Stromal cell of bone marrow (primary cell): ENCODE data around the gene DENND2D.
A peak's percentile ranks its signal among the peaks of the same experiment; 100 is the strongest.

Experiments used
- DNase-seq: peaks from one replicate; pipeline ENCODE4 v3.0.0-alpha.2; 2012; ENCODE audit warnings: low read depth

Gene DENND2D

DNA sequence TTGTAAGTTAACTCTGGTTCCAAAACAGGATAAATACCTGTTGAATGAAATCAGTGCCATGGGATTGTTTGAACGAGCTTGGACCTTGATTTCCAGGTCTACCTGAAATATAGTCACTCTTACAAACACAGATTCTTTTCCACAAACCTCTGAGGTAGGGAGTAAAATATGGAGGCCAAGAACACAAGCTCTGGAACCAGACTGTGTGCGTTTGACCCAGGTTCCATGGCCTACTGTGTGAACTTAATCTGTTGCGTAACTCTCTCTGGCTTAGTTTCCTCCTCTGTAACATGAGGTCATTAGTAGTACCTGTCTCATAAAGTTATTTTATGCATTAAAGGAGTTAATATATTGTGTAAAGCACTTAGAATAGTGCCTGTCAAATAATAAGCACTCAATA is 25.1 kb downstream of the DENND2D start:
- DNase-seq: no peak

DNA sequence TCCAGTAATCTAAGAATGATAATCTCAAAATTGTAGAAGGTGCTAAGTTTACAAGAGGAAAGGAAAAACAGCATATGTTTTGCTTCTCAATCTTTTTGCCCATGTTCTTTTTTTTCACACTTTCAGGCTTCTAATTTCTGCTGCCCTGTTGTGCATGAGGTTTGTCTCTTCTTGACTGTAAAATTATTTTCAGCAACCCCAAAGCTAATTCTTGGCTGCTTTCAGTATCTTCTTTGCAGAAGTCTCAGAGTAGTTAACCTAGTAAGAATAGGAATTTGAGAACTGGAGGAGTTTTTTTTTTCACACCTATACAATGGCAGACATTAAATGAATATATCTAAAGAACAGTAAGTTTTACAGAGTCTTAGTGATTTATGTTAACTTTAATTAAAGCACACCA is 26.4 kb downstream of the DENND2D start:
- DNase-seq: no peak

DNA sequence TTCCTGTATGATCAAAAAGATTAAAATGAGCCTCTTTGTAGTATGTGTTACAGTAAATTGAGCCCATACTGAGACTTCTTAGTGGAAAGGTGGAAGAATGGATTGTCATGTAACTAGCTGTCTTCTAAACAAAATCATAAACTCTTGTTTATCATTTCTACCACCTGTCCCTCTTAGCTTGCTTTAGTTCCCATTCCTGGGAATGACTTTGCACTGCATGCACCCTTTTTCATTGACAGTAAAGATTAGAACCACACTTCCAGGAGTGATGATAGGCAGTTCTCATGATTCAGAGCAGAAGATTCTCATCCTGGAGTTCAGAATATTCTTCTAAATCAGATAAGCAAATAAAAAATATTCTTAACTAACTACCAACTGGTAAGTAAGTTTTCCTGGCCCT is 28.0 kb downstream of the DENND2D start:
- no peak for DNase-seq

DNA sequence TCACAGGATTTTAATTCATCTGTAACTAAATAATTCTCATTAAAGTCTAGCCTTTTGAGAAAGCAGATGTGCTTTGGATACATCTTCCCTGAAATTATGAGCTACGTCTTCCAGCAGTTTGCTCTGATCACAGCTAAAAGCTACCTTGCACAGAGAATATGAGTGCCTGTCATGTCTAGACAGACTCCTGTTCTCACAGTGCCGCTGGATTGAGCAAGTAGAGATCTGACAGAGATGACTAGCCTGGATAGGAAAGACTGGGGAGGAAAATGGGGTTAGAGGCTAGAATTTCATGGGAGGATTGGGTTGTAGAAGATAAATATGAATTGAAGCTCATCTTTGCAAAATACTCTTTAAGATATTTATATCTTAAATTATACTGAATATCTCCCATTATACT is 36.3 kb downstream of the DENND2D start:
- no peak for DNase-seq

DNA sequence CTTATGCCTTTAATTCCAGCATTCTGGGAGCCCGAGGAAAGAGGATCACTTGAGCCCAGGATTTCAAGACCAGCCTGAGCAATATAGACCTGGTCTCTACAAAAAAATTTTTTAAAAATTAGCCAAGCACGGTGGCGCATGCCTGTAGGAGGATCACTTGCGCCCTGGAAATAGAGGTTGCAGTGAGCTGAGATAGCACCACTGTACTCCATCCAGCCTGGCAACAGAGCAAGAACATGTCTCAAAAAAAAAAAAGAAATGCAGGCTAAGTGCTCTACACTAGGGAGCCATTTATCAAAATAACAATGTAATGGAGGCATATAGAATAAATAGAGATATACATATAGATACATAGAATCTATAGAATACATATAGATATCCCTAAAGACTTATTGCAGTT is 37.1 kb downstream of the DENND2D start:
- DNase-seq: no peak

GRCh38 chr1:111162488-111162880 is 38.0 kb downstream of the DENND2D start:
- DNase-seq: no peak

- no peak for DNase-seq
Measured at GRCh38 chr1:111161843-111162487, 38.5 kb downstream of the DENND2D start.

- no peak for DNase-seq
Measured at GRCh38 chr1:111157431-111157830, 43.0 kb downstream of the DENND2D start.

DNA sequence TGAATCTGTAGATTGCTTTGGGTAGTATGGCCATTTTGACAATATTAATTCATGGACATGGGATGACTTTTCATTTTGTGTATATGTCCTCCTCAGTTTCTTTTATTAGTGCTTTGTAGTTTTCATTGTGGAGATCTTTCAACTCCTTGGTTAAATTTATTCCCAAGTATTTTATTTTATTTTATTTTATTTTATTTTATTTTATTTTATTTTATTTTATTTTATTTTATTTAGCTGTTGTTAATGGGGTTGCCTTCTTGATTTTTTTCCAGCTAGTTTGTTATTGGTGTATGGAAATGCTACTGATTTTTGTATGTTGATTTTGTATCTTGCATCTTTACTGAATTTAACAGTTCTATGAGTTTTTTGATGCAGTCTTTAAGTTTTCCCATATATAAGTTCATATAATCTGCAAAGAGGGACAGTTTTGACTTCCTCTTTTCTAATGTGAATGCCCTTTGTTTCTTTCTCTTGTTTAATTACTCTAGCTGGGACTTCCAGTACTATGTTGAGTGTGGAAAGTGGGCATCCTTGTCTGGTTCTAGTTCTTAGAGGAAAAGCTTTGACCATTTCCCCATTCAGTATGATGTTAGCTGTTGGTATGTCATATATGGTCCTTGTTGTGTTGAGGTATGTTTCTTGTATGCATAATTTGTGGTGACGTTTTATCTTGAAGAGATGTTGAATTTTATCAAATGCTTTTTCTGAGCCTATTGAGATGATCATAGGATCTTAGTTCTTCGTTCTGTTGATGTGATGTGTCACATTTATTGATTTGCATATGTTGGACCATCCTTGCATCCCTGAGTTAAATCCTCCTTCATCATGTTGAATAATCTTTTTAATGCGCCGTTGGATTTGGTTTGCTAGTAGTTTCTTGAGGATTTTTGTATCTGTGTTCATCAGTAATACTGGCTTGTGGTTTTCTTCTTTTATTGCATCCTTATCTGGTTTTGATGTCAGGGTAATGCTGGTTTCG is 46.1 kb downstream of the DENND2D start:
- no peak for DNase-seq

- no peak for DNase-seq
Measured at GRCh38 chr1:111151838-111152237, 48.6 kb downstream of the DENND2D start.

DNA sequence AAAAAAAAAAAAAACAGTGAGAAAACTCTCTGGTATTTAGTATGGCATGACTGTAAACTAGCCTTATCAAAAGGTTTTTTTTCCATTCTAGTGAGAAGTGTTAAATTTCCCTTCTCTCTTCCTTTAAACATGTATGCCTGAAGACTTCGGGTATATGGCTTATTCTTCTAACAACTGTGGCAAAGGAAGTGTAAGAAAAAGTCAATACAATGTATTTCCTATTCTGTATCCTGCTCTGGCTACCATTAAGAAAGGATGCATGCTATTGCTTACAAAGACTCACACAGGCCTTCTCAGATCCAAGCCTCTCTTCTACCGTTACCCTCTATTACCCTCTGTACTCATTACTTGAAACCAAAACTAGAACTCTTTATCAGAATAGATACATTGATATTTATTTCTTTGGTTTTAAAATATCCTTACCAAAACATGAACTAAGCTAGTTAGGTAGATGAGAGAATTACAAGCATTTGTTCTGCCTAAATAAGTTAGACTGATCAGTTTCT is 52.0 kb downstream of the DENND2D start:
- DNase-seq: no peak

DNA sequence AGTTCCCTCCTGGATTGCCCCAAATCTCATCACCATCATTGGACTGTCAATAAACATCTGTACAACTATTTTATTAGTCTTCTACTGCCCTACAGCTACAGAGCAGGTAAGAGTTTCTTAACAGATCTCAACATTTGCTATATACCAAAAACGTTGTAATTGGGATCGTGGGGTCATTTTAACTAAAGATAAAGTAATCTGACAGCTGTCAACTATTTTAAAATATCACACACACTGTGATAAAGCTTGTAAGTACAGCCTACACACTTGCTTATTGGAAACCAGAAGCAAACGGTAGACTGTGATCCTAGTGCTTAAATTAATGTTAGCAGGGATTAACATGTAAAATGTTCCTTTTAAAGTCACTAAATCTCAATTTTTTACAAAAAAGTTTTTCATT is 52.5 kb downstream of the DENND2D start:
- DNase-seq: no peak

GRCh38 chr1:111145963-111146768 is 54.3 kb downstream of the DENND2D start:
- no peak for DNase-seq

DNA sequence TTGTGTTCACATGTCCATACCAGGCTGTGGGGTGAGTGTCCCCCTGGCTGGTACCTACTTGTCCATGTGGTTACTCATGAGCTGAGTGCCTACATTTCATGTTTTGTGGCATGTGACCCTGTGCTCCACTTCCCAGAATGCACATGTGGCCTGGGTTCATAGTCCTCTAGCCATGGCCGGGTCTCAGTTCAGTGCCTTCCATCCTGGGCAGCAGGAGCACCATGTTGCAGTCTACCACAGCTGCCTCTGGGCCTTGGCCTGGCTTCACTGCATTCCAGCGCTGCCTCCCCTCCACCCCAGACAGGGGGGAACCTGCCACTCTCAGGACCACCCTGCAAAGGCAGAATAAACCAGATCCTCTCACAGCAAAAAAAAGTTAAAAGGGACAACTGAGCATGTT is 54.9 kb downstream of the DENND2D start:
- no peak for DNase-seq

DNA sequence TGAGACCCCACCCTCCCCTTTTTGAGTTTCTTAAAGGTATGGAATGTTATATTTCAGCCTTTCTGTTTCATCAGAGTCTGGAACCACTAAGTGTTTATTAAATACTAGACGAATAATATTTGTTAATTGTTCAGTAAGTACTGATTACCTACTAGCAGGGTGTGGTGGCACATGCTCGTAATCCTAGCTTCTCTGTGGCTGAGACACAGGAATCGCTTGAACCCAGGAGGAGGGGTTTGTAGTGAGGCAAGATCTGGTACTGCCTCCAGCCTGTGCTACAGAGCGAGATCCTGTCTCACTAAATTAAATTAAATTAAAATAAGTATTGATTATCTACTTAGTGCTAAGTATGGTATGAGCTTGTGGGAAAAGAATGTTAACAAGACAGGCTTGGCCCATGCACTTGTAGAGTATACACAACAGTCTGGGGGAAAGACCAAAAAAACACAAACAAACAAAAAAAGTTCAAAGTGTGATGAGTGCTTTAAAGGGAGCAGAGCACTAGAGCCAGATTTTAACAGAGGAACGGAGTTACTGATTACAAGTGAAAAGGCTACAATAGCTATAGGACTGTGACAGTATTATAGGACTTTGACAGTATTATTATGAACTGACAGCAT is 58.0 kb downstream of the DENND2D start:
- DNase-seq: no peak

DNA sequence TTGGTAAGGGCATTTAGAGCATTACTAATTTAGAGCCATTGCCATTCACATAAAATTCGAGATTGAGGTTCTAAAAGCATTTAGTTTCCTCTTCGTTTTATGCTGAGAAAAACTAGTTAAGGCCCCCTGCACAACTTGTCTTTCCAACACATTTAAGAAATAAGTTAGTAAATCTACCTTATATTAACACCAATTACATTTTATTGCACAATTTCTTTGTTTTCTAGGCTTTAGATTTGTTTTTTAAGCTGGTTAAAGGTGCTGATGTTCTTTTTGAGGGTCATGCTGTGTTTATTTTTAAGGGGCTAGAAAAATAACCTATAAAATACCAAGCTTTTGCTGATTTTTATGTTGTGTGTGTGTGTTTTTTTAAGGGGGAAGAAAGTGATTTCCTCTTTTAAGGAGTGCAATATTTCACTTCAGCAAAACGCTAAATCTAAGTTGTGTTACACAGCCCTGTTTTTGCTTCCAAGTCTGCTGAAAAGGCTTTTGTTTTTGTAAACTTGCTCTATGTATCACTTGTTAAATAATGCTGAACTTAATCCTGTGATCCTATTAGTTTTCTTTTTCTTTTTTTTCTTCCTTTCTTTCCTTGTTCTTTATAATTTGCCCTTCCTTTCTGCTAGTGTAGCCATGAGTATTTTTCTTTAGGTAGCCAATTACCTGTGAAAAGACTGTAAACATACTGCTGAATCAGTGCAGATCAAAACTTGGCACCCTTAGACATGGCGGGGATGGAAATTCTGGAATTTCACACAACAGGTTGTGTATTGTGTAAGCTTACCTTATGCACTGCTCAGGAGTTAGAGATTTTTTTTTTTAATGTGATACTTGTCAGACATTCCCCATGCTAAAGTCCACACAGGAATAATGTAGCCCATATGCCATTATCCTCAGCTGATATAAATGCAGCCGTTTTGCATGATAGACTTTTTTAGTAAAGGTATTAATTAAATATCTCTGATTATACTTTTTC is 58.9 kb downstream of the DENND2D start:
- no peak for DNase-seq

DNA sequence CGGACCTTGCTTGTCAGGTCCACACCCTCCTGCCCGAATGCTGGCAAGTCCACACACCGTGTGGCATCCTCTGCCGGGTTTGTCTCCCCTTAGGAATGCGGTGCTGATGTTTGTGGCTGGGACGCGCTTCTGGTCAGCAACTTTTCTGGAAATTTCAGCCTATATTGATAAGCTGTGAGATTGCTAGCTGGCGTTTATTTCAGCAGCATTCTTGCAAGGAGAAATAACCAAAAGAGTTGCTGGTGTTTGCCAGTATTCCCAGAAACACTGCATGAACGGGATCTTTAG is 59.8 kb downstream of the DENND2D start:
- peak; percentile 9 for DNase-seq

DNA sequence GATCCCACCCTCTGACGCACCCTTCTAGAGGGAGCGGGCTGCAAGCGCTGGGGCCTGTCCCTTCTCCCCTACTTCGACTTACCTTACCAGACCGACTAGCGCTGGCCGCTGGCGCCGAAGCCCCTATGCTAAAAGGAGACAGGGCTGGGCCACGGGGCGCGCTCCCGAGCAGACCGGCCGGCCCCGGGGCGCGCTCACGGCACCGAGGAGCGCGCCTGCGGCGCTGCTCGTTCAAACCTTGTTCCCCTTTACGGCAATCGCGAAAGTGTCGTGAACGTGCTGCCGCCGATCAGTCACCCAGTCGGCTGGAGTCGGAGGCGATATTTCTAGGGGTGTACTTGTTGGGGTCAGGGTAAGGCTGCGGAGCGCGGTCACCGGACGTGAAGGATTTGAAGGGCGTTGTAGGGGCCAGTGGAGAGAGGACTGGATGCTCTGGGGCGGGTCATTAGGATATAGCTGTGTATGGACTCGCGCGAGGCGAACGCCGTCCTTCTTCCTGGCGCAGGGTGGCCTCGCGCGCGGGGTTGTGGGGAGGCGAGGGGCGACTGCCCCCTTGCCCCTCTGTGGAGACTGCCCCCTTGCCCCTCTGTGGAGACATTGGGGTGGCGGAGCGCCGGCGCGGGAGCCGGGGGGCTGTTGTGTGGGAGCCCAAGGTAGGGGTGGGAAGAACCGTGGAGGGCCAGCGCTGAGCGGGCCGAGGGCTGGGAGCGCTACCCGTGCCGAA is 60.3 kb downstream of the DENND2D start, which contains the start of the genes CEPT1 and DRAM2:
CEPT1 (plus strand) TSS at position 268 of the 724 bp plus-strand sequence. CDS start 7,492 bp downstream, outside the sequence.
DRAM2 (minus strand) TSS at position 138 of the 724 bp plus-strand sequence. CDS start 8,539 bp downstream, outside the sequence.
- peak; percentile 92 for DNase-seq

DNA sequence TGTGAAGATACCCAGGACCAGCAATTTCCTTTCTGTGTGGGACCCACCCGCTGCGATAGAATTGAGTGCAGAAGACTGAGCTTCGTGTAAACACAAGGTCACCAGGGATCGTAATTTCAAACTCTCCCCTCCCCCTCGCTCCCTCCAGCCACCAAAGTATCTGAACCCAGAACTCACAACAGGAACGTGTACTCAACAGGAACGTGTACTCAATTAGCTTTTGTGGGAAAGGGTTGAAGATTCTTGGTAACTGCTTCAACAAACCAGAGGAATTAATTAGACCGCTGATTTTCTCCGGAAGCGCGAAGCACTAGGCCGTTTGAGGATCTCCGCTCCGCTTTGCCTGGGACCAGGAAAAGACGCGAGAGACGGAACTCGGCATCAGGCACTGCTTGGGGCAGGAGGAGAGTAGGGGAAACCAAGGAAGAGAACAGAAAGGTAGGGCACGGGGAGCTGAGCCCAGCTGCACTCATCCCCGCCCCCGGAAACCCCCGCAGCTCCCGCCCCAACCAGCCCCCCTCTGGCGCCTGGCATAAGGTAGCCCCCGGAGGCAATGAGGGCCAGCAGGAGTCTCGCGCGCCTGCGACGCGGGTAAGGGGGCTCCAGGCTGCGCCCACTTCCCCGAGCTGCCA is 61.0 kb downstream of the DENND2D start:
- peak; percentile 9 for DNase-seq
